Stimulated activated naive B cell treated with anti-CD40 and anti-IgM and Interleukin-4, amounts not matched to agents 10 μg/mL and 1 μg/mL and 100 μg/mL, for 72 hours (primary cell): ENCODE measurements around the gene PEA15.

Experiments
- ATAC-seq, 2 donors: fragments of 150-1000 bp; cut with Tn5 transposase; replicated peaks; 2 replicates each; pipeline ENCODE4 v1.10.0; 2021; ENCODE audit warnings: moderate library complexity in 1 of 2
- DNase-seq: peaks from one replicate; pipeline ENCODE4 v3.0.0; 2021
- H3K27ac Mint-ChIP-seq: one replicate; pipeline ENCODE4 v1.8.0; 2022; ENCODE audit warnings: mild to moderate bottlenecking, mixed read lengths
- H3K27me3 Mint-ChIP-seq, 2 donors: one replicate each; pipeline ENCODE4 v1.8.0; 2022; ENCODE audit warnings: mixed read lengths in 2 of 2
- H3K36me3 Mint-ChIP-seq, 2 donors: one replicate each; pipeline ENCODE4 v1.8.0; 2022; ENCODE audit warnings: mixed read lengths in 2 of 2, mild to moderate bottlenecking in 1 of 2
- H3K4me1 Mint-ChIP-seq, 2 donors: one replicate each; pipeline ENCODE4 v1.8.0; 2022; ENCODE audit warnings: mixed read lengths in 2 of 2, mild to moderate bottlenecking in 1 of 2
- H3K4me3 Mint-ChIP-seq, 2 donors: one replicate each; pipeline ENCODE4 v1.8.0; 2022; ENCODE audit warnings: mild to moderate bottlenecking in 2 of 2, mixed read lengths in 2 of 2, moderate library complexity in 1 of 2
- H3K9me3 Mint-ChIP-seq, 2 donors: one replicate each; pipeline ENCODE4 v1.8.0; 2022; ENCODE audit warnings: mixed read lengths in 2 of 2, mild to moderate bottlenecking in 1 of 2

Gene PEA15

GRCh38 chr1:160208557-160209320, 3.6 kb downstream of the PEA15 start:
- Mint-ChIP-seq H3K4me1 (peaks cover 63% of the 10 kb centered on the region in 2 donors), H3K27ac (peak overlapping the region; percentile 72), H3K36me3 (peaks cover 36 to 60% of the 10 kb centered on the region in 2 donors), H3K27me3 (no peaks in the 10 kb centered on the region), H3K9me3 (no peaks in the 10 kb centered on the region), H3K4me3 (no peak overlapping the region)
- ATAC-seq (no peak), DNase-seq (no peak)

- no peaks in the 10 kb centered on the region for H3K9me3 Mint-ChIP-seq
- ATAC-seq = no peak
- H3K4me1 Mint-ChIP-seq = peaks cover 59 to 61% of the 10 kb centered on the region in 2 donors
- no peaks in the 10 kb centered on the region for H3K27me3 Mint-ChIP-seq
- peak overlapping the region; percentile 5 to 18 for H3K4me3 Mint-ChIP-seq
- H3K27ac Mint-ChIP-seq = peak overlapping the region; percentile 72
- no peak for DNase-seq
- peaks cover 38 to 65% of the 10 kb centered on the region in 2 donors for H3K36me3 Mint-ChIP-seq
These were observed 4.3 kb downstream of the PEA15 start for GRCh38 chr1:160209321-160210046.

DNA sequence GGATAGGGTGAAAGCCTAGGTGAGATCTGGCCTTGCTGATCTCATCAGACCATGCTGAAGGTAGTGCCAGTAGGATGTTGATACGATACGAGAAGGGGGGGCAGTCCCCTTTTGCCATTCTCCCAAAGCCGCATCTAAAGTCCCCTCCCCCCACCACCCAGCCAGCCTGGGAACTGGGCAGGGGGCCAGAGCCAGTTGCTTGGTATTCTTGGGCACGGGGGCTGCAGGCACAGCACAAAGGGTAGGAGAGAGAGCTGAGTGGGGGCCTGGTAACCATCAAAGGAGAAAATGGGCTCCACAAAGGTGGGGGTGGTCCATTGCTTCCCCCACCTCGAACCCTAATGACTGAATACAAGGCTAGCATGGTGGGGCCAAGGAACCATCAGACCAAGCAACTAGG, 5.4 kb downstream of the PEA15 start:
- Mint-ChIP-seq H3K4me3 (no peak overlapping the region), H3K4me1 (peaks cover 57 to 58% of the 10 kb centered on the region in 2 donors), H3K36me3 (peaks cover 41 to 70% of the 10 kb centered on the region in 2 donors), H3K27ac (peak overlapping the region; percentile 72), H3K9me3 (no peaks in the 10 kb centered on the region), H3K27me3 (no peaks in the 10 kb centered on the region)
- DNase-seq (no peak), ATAC-seq (no peak)

- DNase-seq (no peak), ATAC-seq (no peak)
- Mint-ChIP-seq H3K27ac (peak overlapping the region; percentile 72), H3K27me3 (no peaks in the 10 kb centered on the region), H3K4me1 (peaks cover 58 to 59% of the 10 kb centered on the region in 2 donors), H3K4me3 (no peak overlapping the region), H3K9me3 (no peaks in the 10 kb centered on the region), H3K36me3 (peaks cover 45 to 74% of the 10 kb centered on the region in 2 donors)
These were observed 6.0 kb downstream of the PEA15 start for GRCh38 chr1:160211046-160211790.

GRCh38 chr1:160214481-160215140, 9.4 kb downstream of the PEA15 start:
- Mint-ChIP-seq H3K9me3 (no peaks in the 10 kb centered on the region), H3K27me3 (no peaks in the 10 kb centered on the region), H3K4me3 (no peak overlapping the region), H3K36me3 (peaks cover 39 to 72% of the 10 kb centered on the region in 2 donors), H3K27ac (peak overlapping the region; percentile 80), H3K4me1 (peaks cover 27 to 30% of the 10 kb centered on the region in 2 donors)
- no peak for DNase-seq
- ATAC-seq = peak in 1 of 2 donors; percentile 10

GRCh38 chr1:160216301-160216700, 11.1 kb downstream of the PEA15 start:
- Mint-ChIP-seq H3K27ac (peak overlapping the region; percentile 74), H3K27me3 (no peaks in the 10 kb centered on the region), H3K4me1 (peaks cover 16 to 20% of the 10 kb centered on the region in 2 donors), H3K36me3 (peaks cover 31 to 63% of the 10 kb centered on the region in 2 donors), H3K9me3 (no peaks in the 10 kb centered on the region), H3K4me3 (no peak overlapping the region)
- ATAC-seq (no peak), DNase-seq (no peak)

DNA sequence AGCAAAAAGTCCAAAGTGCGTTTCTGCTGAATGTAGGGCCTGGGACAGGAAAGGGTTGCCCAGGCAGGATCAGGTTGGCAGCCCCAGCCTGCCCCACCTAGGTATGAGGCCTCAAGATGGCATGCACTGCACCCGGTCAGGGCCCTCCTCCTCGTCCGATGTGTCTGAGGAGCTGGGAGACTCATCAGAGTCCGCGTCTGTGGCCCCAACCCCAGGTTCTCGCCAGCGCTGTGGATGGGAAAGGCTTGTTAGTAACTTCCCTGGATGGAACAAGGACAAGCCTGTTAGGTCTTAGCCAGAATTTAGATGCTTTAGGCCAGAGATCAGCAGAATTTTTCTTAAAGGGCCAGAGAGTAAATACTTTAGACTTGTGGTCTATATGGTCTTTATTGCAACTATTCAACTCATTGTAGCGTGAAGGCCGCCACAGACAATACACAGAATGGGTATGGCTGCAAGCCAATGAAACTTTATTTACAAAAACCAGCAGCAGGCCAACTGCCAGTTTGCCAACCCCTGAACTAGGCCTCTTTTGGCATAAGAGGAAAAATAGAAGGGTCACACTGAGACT, 12.4 kb downstream of the PEA15 start:
- H3K27ac Mint-ChIP-seq = peak overlapping the region; percentile 52

DNA sequence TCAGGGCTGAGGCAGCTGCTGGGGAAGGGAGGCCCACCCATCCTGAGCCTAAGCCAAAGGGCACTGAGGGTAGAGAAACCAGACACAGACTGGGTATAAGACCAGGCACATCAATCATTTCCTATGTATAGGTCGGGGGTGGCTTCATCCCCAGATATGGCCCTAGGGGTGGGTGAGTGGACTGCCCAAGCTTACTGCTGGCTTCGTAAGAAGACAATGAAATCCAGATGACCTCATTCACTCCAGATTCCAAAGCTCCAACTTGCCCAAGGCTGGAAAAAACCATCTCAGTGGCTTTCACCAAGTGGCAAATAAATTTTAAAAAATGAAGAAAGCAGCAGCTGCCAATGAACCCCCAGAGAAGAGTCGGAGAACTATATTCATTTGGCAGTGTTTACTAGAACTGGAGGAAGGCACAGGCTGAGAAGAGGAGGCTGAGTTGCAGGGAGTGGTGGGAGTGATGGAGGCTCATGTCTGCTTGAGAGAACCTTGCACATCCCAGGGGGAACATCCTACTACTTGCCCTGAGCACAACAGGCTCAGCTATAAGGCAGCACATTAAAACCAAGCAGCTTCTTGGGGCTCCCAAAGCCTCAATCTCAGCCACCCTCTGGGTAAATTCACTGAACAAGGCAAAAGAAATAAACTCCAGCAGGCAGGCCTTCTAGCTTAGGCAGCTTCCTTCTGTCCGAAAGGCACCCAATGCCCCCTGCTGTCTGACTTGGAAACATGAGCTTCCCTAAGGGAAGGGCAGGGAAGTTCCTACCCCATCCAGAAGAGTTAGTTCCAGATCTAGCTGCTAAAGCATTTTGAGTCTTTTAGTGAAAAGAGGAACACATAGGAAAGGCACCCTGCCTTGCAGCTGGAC, 14.1 kb downstream of the PEA15 start:
- H3K4me1 Mint-ChIP-seq = peaks cover 4 to 6% of the 10 kb centered on the region in 2 donors
- ATAC-seq (peak in 1 of 2 donors; percentile 12), DNase-seq (no peak)
- no peaks in the 10 kb centered on the region for H3K27me3 Mint-ChIP-seq
- H3K36me3 Mint-ChIP-seq = peaks cover 37 to 57% of the 10 kb centered on the region in 2 donors
- no peaks in the 10 kb centered on the region for H3K9me3 Mint-ChIP-seq
- H3K27ac Mint-ChIP-seq = peak overlapping the region; percentile 86
- no peak overlapping the region for H3K4me3 Mint-ChIP-seq

More for the DNA sequence above, 12.4 kb downstream of the PEA15 start:
- Mint-ChIP-seq H3K9me3 (no peaks in the 10 kb centered on the region), H3K4me1 (peaks cover 10 to 13% of the 10 kb centered on the region in 2 donors), H3K4me3 (peak overlapping the region in 1 of 2 donors; percentile 4), H3K36me3 (peaks cover 31 to 59% of the 10 kb centered on the region in 2 donors), H3K27me3 (no peaks in the 10 kb centered on the region)
- ATAC-seq (no peak), DNase-seq (no peak)

GRCh38 chr1:160220301-160220700, 15.1 kb downstream of the PEA15 start:
- Mint-ChIP-seq H3K27ac (no peak overlapping the region), H3K36me3 (peaks cover 38 to 54% of the 10 kb centered on the region in 2 donors), H3K4me3 (no peak overlapping the region), H3K27me3 (no peaks in the 10 kb centered on the region), H3K9me3 (no peaks in the 10 kb centered on the region), H3K4me1 (peaks cover 1 to 5% of the 10 kb centered on the region in 2 donors)
- ATAC-seq (no peak), DNase-seq (no peak)

DNA sequence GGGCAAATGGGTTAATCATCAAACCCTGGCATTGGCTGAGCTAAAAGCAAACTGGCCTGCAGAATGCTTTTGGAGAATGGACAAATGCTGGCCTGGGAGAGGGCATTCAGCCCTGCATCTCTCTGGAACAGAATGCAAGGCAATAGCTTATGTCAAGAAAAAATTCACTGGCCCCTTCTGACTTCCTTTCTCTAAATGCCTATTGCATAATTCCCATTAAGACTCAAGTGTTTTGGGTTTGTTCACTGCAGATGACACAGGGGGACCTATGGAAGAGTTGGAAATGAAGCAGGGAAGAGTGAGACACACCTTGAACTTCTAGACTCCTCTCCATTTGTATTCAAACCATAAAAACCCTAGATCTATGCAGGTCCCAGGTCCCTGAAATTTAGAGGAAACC, 15.9 kb downstream of the PEA15 start:
- H3K27me3 Mint-ChIP-seq = no peaks in the 10 kb centered on the region
- ATAC-seq (no peak), DNase-seq (no peak)
- H3K9me3 Mint-ChIP-seq = no peaks in the 10 kb centered on the region
- H3K4me1 Mint-ChIP-seq = peaks cover 1 to 2% of the 10 kb centered on the region in 2 donors
- no peak overlapping the region for H3K4me3 Mint-ChIP-seq
- peaks cover 32 to 47% of the 10 kb centered on the region in 2 donors for H3K36me3 Mint-ChIP-seq
- H3K27ac Mint-ChIP-seq = no peak overlapping the region

DNA sequence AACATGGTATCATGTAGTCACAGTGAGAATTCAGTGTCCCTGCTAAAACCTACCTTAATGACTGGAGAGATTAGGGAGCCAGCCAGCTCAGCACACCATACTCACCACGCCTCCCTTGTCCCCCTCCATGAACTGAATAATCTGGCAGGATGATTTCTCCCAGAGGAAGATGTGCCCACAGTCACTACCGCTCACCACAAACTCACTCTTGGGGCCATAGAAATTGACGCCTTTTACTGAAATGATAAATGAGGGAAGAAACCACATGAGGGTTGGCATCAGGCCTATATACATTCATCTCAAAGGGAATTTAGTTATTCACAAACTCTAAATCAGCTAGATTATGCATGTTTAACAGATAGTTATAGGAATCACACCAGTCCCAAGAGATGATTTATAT, 17.4 kb downstream of the PEA15 start:
- Mint-ChIP-seq H3K4me1 (no peaks in the 10 kb centered on the region), H3K36me3 (peaks cover 29 to 37% of the 10 kb centered on the region in 2 donors), H3K9me3 (no peaks in the 10 kb centered on the region), H3K4me3 (no peak overlapping the region), H3K27me3 (no peaks in the 10 kb centered on the region), H3K27ac (no peak overlapping the region)
- ATAC-seq = no peak
- DNase-seq = no peak

DNA sequence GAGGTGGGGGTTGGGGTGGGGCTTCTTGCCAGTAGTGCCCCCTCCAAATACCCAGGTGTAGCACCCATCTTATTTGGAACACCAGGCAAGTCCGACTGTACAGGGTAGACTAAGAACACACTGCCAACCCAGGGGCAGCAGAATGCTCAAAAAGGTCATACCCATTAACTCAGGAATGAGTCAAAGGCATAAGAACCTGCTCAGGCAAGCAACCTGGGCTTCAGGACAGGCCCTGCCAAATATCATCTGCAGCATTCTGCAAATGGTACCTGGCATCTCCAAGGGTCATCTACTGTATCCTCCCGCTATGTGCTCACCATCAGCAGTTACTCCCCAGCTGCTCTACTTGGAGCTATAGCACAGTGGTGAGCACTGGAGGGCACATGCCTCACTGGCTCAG, 19.4 kb downstream of the PEA15 start:
- peaks cover 30 to 32% of the 10 kb centered on the region in 2 donors for H3K36me3 Mint-ChIP-seq
- H3K4me3 Mint-ChIP-seq = no peak overlapping the region
- H3K27ac Mint-ChIP-seq = no peak overlapping the region
- no peak for DNase-seq
- no peaks in the 10 kb centered on the region for H3K9me3 Mint-ChIP-seq
- H3K4me1 Mint-ChIP-seq = no peaks in the 10 kb centered on the region
- no peaks in the 10 kb centered on the region for H3K27me3 Mint-ChIP-seq
- ATAC-seq = no peak

DNA sequence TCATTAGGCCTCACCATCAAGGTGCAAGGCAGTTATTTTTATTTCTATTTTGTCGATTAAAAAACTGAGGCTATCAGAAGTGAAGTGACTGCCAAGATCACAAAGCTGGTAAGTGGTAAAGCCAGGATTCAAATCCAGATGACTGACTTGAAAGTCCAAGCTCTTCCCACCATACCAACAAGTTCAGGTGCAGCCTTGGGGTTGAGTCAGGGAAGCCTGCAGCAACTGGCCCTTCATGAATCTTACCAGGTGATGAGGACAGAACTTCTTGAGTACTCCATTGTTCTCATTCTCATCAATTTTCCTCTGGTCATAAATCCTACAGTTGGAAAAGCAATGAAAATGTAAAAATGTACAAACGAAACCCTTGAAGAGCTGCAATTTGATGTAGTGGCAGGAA, 20.2 kb downstream of the PEA15 start:
- Mint-ChIP-seq H3K9me3 (no peaks in the 10 kb centered on the region), H3K27me3 (no peaks in the 10 kb centered on the region), H3K27ac (no peak overlapping the region), H3K36me3 (peaks cover 30 to 39% of the 10 kb centered on the region in 2 donors), H3K4me3 (no peak overlapping the region), H3K4me1 (no peaks in the 10 kb centered on the region)
- ATAC-seq (no peak), DNase-seq (no peak)
